GM12872 (cell line): ENCODE data around the gene LMX1B.

ENCODE experiments used
- TF ChIP-seq, protein P1 (sequence below): IDR thresholded peaks from 3 replicates; pipeline ENCODE4 v1.5.1; 2011; ENCODE audit warnings: low read depth, mild to moderate bottlenecking, low read length, moderate library complexity; ENCODE audit not compliant: insufficient read depth

LMX1B gene

DNA sequence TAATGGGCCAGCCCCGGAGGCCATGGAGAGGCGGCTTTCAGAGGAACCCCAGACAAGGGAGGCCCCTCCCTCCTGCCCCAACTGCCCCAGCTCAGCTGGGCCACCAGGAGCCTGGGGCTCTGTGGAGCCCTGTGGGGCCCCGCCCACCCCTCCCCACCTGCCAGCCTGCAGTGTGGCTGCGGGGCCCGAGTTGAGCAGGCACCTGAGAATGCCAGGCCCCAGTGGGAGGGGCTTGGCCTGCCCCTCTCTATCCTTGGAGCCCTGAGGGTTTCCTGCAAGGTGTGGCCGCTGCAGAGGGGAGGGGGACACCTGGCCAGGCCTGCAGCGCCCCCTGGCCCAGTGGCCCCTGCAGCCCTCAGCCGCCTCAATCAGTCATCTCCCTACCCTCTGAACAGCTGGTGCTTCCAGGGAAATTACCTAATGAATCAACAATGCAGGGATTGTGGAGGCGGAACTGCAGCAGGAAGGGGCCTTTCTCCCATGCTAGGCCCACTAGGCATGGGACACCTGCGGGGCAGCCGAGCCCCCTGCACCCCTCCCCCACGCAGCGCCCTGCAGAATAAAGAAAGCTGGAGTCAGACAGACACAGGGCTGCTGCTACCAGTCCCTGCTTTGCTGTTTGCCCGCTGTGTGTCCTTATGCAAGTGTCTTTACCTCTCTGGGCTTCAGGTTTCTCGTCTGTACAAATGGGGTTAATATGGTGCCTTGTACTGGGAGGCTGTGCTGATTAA, 48.0 kb downstream of the LMX1B start:
- TF ChIP-seq, protein P1, sequence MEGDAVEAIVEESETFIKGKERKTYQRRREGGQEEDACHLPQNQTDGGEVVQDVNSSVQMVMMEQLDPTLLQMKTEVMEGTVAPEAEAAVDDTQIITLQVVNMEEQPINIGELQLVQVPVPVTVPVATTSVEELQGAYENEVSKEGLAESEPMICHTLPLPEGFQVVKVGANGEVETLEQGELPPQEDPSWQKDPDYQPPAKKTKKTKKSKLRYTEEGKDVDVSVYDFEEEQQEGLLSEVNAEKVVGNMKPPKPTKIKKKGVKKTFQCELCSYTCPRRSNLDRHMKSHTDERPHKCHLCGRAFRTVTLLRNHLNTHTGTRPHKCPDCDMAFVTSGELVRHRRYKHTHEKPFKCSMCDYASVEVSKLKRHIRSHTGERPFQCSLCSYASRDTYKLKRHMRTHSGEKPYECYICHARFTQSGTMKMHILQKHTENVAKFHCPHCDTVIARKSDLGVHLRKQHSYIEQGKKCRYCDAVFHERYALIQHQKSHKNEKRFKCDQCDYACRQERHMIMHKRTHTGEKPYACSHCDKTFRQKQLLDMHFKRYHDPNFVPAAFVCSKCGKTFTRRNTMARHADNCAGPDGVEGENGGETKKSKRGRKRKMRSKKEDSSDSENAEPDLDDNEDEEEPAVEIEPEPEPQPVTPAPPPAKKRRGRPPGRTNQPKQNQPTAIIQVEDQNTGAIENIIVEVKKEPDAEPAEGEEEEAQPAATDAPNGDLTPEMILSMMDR = no peak

DNA sequence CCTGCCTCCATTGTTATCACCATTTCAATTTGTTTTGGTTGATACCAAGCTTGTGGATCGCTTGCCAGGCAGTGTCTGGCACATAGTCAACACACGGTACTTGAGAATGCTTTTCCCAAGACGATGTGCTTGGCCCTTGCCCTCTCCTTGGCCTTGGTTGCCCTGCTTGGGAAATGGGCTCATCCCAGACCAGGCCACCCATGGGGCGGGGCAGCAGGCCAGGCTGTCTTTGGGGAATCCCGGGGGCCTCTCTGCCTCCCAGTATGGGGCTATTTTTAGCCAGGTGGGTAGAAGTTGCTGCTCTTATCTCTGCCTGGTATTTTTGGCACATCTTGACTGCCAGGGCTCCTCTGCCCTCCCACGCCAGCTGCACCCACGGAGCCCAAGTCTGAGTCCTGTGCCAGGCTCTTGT, 49.9 kb downstream of the LMX1B start:
- TF ChIP-seq, protein P1 = no peak

DNA sequence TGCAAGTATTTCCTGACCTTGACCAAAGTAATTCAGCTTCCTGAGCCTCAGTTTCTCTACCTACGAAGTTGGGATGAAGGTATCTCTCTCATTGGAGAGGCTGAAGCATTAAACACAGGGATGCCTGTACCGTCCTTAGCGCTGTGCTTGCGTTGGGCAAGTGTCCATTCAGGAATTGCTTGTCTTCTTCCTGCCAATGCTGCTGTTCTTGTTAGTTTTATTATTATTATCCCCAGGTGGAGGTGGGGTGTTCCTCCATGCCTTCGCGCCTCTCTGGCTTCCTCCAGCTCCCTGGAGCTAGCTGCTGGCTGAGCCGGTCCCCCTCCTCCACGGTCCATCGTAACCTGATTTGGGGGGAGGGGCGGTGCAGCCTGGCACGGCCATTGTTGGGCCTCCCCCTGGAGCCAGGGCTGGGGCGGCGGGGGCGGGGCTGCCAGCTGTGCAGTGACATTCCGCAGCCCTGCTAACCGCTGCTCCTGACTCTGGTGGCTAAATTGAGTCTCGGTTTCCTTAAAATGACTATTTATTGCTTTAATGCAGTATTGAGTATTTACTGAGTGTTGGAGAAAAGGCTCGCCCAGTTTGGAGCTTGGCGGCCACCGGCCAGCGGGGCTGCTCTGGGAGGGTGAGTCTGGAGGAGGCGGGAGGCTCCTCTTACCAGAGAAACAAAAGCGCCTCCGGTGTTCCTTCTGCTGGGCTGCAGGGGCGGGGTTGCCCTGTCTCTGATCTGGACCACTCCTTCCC, 51.3 kb downstream of the LMX1B start:
- TF ChIP-seq, protein P1 = no peak

DNA sequence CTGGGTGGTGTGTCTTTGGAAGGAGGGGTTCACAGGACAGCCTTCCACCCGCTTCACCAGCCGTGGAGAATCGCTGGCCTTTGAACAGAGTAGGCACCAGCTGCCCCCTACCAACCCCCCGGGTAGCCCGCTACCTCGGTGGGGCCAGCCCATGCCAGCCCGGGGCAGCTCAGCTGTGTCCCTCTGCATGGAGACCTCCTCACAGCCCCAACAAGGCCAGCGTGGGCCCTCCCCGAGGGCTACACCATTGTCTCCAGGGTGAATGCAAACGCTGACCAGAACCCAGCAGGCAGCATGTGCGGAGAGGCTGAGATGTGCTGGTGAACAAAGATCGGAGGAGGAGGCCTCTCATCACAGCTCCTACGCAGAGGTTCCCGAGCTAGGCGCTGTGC, 51.9 kb downstream of the LMX1B start:
- TF ChIP-seq, protein P1 = no peak

DNA sequence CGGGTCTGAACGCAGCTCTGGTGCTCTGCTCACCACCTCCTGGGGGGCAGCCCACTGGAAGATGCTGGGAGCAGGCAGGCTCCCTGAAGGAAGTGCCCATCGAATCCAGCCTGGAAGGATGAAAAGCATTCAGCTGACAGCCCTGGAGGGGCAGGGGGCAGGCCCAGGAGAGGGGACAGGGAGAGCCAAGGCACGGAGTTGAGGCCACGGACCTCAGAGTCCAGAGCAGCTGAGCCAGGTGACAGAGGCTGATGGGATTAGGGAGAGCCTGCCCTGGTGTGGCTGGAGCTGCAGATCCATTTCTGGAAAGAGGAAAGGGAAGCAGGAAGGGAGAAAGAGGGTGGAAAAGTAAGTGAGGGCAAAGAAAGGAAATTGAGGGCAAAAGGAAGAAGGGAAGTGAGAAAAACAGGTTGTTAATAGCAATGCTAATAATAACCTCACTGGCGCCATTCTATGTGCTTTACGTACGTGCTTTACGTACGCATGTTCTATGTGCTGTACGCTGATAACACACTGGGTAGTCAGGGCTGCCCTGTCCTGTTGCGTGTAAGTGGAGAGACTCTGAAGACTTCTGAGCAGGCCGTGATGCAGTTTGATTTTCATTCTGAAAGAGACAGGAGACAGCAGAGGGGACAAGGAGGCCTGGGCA, 52.6 kb downstream of the LMX1B start:
- TF ChIP-seq, protein P1 = no peak

DNA sequence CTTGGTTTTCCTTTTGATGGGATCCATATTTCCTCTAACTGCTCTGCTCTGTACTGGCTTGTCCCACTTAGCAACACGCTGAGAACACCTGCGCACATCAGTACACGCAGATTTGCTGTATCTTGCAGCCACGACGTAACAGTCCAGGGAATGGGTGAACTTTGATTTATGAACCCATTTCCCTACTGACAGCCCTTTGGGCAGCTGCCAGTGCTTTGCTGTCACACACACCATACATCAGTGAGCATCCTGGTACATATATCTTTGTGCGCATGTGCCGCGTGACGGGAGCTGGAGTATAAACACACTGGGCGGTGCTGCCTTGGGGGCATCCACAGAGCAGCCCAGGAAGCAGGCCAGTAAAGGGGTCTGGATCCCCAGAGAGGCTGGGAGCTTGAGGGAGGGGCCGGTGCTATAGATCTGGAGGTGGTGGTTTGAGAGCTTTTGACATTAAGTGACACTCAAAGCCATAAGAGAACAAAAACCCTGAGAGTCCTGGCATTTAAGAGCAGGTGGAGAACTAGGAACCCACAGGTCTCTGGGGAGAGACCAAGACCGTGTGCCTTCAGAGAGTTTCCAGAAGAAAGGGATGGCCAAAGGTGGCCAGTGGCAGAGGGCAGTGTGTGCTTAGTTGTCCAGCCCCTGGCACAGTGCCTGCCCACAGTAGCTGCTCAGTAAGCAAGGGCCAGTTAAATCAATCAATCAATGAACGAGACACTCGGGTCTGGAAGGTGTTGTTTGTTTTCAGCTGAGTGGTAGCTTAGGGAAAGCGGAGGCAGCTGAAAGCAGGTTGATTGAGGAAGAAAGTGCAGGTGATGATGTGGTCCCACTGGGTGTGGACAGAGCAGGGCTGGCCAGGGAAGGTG, 53.7 kb downstream of the LMX1B start:
- TF ChIP-seq, protein P1 = no peak
